ENCODE measurements around the gene TCHHL1. TPM values are rescaled to one million over a fixed set of nuclear protein-coding genes. Genes with fewer than 3 reads are reported as not detected.
"Not testable (repeated sequence)": the region's sequence is repeated elsewhere in the genome, so short reads cannot be mapped to it uniquely, and the experiment has no call there.

TCHHL1 gene
- total RNA-seq, 1 donor from 2014 or later = not detected

DNA sequence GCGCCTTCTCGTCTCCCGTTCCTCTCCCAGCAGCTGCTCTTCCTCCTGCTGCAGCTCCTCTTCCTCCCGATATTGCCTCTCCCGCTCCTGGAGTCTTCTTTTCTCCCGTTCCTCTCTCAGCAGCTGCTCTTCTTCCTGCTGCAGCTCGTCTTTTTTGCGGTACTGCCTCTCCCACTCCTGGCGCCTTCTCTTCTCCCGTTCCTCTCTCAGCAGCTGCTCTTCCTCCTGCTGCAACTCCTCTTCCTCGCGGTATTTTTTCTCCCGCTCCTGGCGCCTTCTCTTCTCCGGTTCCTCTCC, 21.1 kb upstream of the TCHHL1 start:
- intact Hi-C loops (cut with micrococcal nuclease) = loop anchor here (2.0 to 5.0 kb wide), 2 partner anchors 58 to 79 kb away; no protein-coding TSS in a partner anchor
- no peak overlapping the region for H3K4me3 Mint-ChIP-seq (ENCODE audit: low read depth)
- H3K4me1 Mint-ChIP-seq (ENCODE audit: low read depth) = peaks cover 2% of the 10 kb centered on the region
- DNase-seq (ENCODE audit: low spot score) = no peak
- H3K27ac Mint-ChIP-seq = no peak overlapping the region
- no peaks in the 10 kb centered on the region for H3K9me3 Mint-ChIP-seq
- H3K27me3 Mint-ChIP-seq (ENCODE audit: low read depth) = peaks cover 4% of the 10 kb centered on the region
- H3K36me3 Mint-ChIP-seq (ENCODE audit: low read depth) = peaks cover 3% of the 10 kb centered on the region

DNA sequence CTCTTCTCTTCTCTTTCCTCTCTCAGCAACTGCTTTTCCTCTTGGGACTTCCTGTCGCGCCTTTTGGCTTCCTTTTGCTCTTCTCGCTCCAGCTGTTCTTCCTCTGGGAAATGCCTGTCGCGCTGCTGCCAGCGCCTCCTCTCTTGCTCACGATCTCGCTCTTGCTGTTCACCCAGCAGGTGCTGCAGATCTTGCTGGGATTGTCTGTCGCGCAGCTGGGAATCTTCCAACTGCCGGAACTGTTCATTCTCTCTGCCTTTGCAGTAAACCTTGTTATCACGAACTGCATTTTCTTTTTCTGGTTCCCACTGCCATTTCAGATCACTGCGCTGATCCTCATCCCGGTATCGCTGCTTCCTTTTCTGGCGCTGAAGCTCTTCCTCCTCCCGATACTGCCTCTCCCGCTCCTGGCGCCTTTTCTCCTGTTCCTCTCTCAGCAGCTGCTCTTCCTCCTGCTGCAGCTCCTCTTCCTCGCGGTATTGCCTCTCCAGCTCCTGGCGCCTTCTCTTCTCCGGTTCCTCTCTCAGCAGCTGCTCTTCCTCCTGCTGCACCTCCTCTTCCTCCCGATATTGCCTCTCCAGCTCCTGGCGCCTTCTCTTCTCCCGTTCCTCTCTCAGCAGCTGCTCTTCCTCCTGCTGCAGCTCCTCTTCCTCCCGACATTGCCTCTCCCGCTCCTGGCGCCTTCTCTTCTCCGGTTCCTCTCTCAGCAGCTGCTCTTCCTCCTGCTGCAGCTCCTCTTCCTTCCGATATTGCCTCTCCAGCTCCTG, 20.6 kb upstream of the TCHHL1 start:
- no peak for DNase-seq (ENCODE audit: low spot score)
- no peak overlapping the region for H3K4me3 Mint-ChIP-seq (ENCODE audit: low read depth)

DNA sequence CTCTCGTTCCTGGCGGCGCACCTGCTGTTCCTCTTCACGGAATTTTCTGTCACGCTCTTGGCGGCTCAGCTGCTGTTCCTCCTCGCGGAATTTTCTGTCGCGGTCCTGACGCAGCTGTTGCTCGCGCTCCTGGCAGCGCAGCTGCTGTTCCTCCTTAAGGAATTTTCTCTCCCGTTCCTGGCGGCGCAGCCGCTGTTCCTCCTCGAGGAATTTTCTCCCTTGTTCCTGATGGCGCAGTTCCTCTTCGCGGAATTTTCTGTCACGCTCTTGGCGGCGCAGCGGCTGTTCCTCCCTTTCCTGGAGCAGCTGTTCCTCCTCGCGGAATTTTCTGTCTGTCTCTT, 20.0 kb upstream of the TCHHL1 start:
- Mint-ChIP-seq H3K27me3 (ENCODE audit: low read depth) (peaks cover 10% of the 10 kb centered on the region), H3K9me3 (no peaks in the 10 kb centered on the region), H3K27ac (no peak overlapping the region), H3K36me3 (ENCODE audit: low read depth) (peaks cover 3% of the 10 kb centered on the region), H3K4me3 (ENCODE audit: low read depth) (no peak overlapping the region), H3K4me1 (ENCODE audit: low read depth) (peaks cover 2% of the 10 kb centered on the region)
- no peak for DNase-seq (ENCODE audit: low spot score)
- intact Hi-C loops (cut with micrococcal nuclease) = no loop called here

More for the DNA sequence above, 20.6 kb upstream of the TCHHL1 start:
- intact Hi-C loops (cut with micrococcal nuclease) = no loop called here
- H3K36me3 Mint-ChIP-seq (ENCODE audit: low read depth) = peaks cover 3% of the 10 kb centered on the region
- peaks cover 2% of the 10 kb centered on the region for H3K4me1 Mint-ChIP-seq (ENCODE audit: low read depth)
- no peak overlapping the region for H3K27ac Mint-ChIP-seq
- H3K9me3 Mint-ChIP-seq = no peaks in the 10 kb centered on the region
- H3K27me3 Mint-ChIP-seq (ENCODE audit: low read depth) = peaks cover 9% of the 10 kb centered on the region

DNA sequence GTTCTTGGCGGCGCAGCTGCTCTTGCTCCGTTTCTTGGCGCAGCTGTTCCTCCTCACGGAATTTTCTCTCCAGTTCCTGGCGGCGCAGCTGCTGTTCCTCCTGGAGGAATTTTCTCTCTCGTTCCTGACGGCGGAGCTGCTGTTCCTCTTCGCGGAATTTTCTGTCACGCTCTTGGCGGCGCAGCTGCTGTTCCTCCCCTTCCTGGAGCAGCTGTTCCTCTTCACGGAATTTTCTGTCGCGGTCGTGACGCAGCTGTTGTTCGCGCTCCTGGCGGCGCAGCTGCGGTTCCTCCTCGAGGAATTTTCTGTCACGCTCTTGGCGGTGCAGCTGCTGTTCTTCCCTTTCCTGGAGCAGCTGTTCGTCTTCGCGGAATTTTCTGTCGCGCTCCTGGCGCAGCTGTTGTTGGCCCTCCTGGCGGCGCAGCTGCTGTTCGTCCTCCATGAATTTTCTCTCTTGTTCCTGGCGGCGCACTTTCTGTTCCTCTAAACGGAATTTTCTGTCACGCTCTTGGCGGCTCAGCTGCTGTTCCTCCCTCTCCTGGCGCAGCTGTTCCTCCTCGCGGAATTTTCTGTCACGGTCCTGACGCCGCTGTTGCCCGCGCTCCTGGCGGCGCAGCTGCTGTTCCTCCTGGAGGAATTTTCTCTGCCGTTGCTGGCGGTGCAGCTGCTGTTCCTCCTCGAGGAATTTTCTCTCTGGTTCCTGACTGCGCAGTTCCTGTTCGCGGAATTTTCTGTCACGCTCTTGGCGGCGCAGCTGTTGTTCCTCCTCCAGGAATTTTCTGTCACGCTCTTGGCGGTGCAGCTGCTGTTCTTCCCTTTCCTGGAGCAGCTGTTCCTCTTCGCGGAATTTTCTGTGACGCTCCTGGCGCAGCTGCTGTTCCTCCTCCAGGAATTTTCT, 19.4 kb upstream of the TCHHL1 start:
- intact Hi-C loops (cut with micrococcal nuclease) = no loop called here
- H3K9me3 Mint-ChIP-seq = no peaks in the 10 kb centered on the region
- H3K4me3 Mint-ChIP-seq (ENCODE audit: low read depth) = no peak overlapping the region
- peaks cover 17% of the 10 kb centered on the region for H3K27me3 Mint-ChIP-seq (ENCODE audit: low read depth)
- H3K27ac Mint-ChIP-seq = peak overlapping the region; percentile 8
- H3K36me3 Mint-ChIP-seq (ENCODE audit: low read depth) = peaks cover 3% of the 10 kb centered on the region
- peaks cover 2% of the 10 kb centered on the region for H3K4me1 Mint-ChIP-seq (ENCODE audit: low read depth)
- DNase-seq (ENCODE audit: low spot score) = no peak

DNA sequence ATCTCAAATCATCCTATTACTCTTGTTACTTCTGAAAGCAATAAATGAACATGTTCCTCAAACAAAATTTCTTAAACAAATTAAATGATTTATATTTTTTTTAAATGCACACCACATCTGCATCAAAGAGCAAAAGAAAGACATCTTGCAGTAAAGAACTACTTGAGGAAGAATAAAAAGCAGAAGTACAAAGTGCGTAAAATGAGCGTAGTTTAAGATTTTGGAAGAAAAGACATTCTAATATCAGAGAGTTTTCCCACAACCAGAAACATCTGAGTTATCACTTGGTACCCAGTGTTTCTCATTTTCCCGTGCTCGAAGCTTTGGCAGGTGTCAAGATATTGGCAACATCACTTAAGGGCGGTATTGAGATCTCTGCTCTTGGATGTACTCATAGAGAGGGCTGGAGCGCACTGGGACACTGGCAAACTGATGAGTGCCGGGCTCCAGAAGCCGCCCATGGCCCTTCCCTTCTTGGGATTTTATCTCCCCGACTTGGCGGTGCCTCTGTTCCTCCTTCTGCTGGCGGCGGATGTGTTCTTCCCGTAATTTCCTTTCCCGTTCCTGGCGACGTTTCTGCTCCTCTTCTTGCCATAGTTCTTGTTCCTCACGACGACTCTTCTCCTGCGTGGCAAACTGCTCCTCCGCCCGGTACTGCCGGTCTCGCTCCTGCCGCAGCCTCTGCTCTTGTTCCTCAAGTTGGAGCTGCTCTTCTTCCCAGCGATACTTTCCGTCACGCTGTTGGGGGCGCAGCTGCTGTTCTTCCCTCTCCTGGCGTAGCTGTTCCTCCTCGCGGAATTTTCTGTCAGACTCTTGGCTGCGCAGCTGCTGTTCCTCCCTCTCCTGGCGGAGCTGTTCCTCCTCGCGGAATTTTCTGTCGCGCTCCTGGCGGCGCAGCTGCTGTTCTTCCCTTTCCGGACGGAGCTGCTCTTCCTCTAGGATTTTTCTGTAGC, 18.4 kb upstream of the TCHHL1 start:
- no peak overlapping the region for H3K27ac Mint-ChIP-seq
- no peak for DNase-seq (ENCODE audit: low spot score)
- H3K4me1 Mint-ChIP-seq (ENCODE audit: low read depth) = peaks cover 2% of the 10 kb centered on the region

DNA sequence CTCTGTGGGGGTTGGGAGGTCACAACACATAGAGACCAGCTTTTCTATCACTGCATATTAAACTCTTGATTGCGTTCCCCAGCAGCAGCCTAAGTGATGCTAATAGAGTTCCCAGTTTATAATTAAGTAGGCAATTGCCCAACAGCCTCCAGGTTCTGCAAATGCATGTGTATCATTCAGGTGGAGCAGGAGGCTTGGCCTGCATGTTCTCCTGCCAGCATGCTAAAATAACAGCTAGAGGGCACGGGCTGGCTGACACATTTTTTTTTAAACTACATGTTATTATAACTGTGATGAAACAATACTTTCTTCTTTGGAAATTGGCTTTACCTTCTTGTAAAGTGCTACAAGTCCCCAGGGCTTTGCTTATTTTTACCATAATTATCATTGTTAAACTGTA, 16.0 kb upstream of the TCHHL1 start:
- Mint-ChIP-seq H3K36me3 (ENCODE audit: low read depth) (peaks cover 3% of the 10 kb centered on the region), H3K4me3 (ENCODE audit: low read depth) (no peak overlapping the region), H3K27ac (no peak overlapping the region), H3K4me1 (ENCODE audit: low read depth) (peaks cover 2% of the 10 kb centered on the region), H3K27me3 (ENCODE audit: low read depth) (peaks cover 42% of the 10 kb centered on the region), H3K9me3 (no peaks in the 10 kb centered on the region)
- intact Hi-C loops (cut with micrococcal nuclease) = no loop called here
- no peak for DNase-seq (ENCODE audit: low spot score)

More for the DNA sequence above, 18.4 kb upstream of the TCHHL1 start:
- Mint-ChIP-seq H3K36me3 (ENCODE audit: low read depth) (peaks cover 3% of the 10 kb centered on the region), H3K4me3 (ENCODE audit: low read depth) (no peak overlapping the region), H3K27me3 (ENCODE audit: low read depth) (peaks cover 23% of the 10 kb centered on the region), H3K9me3 (no peaks in the 10 kb centered on the region)
- intact Hi-C loops (cut with micrococcal nuclease) = no loop called here

DNA sequence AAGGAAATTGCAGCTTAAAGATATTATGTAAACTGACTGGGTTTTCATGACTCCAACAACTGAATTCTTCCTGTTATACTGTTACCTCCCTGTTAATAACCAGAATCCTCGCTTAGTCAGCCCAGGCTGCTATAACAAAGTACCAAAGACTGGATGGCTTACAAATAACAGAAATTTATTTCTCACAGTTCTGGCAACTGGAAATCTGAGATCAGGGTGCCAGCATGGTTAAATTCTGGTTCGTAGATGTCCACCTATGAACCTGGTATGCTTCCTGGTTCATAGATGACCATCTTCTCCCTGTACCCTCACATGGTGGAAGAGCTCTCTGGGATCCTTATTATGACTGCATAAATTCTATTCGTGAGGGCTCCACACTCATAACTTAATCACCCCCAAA, 8.1 kb upstream of the TCHHL1 start:
- Mint-ChIP-seq H3K36me3 (ENCODE audit: low read depth) (no peaks in the 10 kb centered on the region), H3K27ac (no peak overlapping the region), H3K27me3 (ENCODE audit: low read depth) (peaks cover 70% of the 10 kb centered on the region), H3K9me3 (no peaks in the 10 kb centered on the region), H3K4me3 (ENCODE audit: low read depth) (no peak overlapping the region), H3K4me1 (ENCODE audit: low read depth) (no peaks in the 10 kb centered on the region)
- intact Hi-C loops (cut with micrococcal nuclease) = no loop called here
- no peak for DNase-seq (ENCODE audit: low spot score)

DNA sequence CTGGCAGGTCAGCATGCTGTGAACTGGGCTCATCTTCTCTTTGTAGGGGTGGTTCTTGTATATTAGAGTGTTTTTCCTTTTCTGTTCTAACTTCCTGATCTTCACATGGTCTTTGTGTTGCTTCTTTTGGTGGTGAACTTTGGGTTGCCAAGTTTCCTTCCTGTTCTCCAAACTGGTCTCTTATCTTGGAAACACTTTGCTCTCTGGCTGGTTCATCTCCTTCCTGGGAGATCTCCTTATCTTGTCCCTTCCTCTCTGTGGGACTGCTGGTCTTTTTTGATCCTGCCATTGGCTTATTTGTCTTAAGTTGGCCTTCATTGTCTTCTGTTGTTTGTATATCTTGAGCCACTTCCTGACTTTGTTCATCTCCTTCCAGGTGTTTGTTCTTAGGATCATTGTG, 2.1 kb downstream of the TCHHL1 start:
- Mint-ChIP-seq H3K9me3 (no peaks in the 10 kb centered on the region), H3K4me3 (ENCODE audit: low read depth) (no peak overlapping the region), H3K36me3 (ENCODE audit: low read depth) (no peaks in the 10 kb centered on the region), H3K27me3 (ENCODE audit: low read depth) (peaks cover 35% of the 10 kb centered on the region), H3K4me1 (ENCODE audit: low read depth) (no peaks in the 10 kb centered on the region), H3K27ac (no peak overlapping the region)
- intact Hi-C loops (cut with micrococcal nuclease) = no loop called here
- no peak for DNase-seq (ENCODE audit: low spot score)

DNA sequence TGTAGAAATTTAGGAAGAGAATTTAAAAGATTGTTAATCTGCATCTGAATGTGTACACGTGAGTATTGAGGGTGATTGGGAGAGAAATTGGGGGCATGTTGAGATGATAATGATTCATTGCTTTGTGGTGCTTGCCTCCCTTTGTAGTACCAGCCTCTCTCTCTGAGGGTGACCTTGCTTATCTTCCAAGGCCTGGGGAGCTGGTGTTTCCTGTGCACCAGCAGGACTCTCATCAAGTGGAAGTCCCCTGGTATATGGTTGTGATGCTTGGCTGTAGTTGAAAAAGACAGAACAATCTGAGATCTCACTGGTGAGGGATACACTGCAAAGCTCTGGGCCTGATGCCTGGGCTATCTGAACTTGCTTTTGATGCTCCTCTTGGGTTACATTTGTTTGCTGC, 4.0 kb downstream of the TCHHL1 start:
- Mint-ChIP-seq H3K4me3 (ENCODE audit: low read depth) (no peak overlapping the region), H3K9me3 (no peaks in the 10 kb centered on the region)

DNA sequence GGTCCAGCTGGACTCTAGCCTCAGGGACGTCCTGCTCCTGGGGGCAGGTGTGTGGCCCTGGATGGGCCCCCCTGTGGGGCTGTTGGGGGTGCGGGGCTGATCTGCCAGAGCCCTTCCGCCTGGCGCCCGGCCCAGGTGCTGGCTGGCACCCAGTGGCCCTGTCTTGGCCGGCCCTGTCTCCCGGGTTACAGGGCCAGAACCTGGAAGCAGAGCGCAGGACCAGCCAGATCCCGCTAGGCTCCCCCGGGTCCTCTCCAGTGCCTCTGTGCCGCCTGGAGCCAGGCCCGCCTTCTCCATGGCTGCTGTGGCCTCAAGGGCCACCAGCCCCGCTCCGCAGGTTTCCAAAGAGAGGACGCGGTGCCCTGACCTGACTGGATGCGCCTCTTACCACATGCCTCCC, 7.8 kb downstream of the TCHHL1 start:
- H3K4me3 Mint-ChIP-seq (ENCODE audit: low read depth); H3K9me3 Mint-ChIP-seq; H3K4me1 Mint-ChIP-seq (ENCODE audit: low read depth); H3K27ac Mint-ChIP-seq; intact Hi-C loops (cut with micrococcal nuclease); DNase-seq (ENCODE audit: low spot score); H3K36me3 Mint-ChIP-seq (ENCODE audit: low read depth): not testable (repeated sequence)
- peaks cover 12% of the 10 kb centered on the region for H3K27me3 Mint-ChIP-seq (ENCODE audit: low read depth)

More for the DNA sequence above, 4.0 kb downstream of the TCHHL1 start:
- intact Hi-C loops (cut with micrococcal nuclease) = no loop called here
- Mint-ChIP-seq H3K4me1 (ENCODE audit: low read depth) (no peaks in the 10 kb centered on the region), H3K27me3 (ENCODE audit: low read depth) (peaks cover 22% of the 10 kb centered on the region), H3K36me3 (ENCODE audit: low read depth) (no peaks in the 10 kb centered on the region), H3K27ac (no peak overlapping the region)
- DNase-seq (ENCODE audit: low spot score) = no peak

DNA sequence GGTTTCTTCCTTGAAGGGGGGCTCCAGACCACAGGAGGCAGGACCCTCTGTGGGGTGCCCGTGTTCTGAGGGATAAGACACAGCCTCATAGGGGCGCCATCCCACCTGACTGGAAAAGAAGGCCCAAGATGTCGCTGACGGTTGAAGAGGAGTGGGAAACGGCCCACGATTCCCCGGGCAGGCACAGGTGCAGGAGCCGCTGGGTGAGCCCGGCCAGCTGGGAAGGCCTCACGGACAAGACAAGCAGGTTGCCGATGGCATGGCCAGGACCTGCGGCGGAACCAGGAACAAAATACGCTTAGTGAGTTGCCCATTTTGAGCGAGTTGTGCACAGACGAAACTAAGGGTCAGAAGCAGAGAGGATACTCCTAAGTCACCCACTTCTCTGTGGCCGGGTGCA, 8.4 kb downstream of the TCHHL1 start:
- H3K27ac Mint-ChIP-seq; H3K36me3 Mint-ChIP-seq (ENCODE audit: low read depth); H3K4me3 Mint-ChIP-seq (ENCODE audit: low read depth); intact Hi-C loops (cut with micrococcal nuclease); H3K9me3 Mint-ChIP-seq; DNase-seq (ENCODE audit: low spot score); H3K4me1 Mint-ChIP-seq (ENCODE audit: low read depth): not testable (repeated sequence)
- H3K27me3 Mint-ChIP-seq (ENCODE audit: low read depth) = peaks cover 13% of the 10 kb centered on the region

DNA sequence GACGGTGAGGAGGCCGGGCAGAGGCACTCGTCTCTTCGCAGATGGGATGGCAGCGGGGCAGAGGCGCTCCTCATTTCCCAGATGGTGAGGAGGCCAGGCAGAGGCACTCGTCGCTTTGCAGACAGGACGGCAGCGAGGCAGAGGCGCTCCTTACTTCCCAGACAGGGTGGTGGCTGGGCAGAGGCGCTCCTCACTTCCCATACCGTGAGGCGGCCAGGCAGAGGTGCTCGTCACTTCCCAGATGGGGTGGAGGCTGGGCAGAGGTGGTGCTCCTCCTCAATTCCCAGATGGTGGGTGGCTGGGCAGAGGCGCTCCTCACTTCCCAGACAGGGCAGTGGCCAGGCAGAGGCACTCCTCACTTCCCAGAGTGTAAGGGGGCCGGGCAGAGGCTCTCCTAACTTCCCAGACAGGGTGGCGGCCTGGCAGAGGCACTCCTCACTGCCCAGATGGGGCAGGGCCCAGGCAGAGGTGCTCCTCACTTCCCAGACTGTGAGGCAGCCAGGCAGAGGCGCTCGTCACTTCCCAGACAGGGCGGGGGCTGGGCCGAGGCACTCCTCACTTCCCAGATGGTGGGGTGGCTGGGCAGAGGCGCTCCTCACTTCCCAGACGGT, 9.9 kb downstream of the TCHHL1 start:
- no peaks in the 10 kb centered on the region for H3K36me3 Mint-ChIP-seq (ENCODE audit: low read depth)

More for the DNA sequence above, 9.9 kb downstream of the TCHHL1 start:
- Mint-ChIP-seq H3K9me3 (no peaks in the 10 kb centered on the region), H3K4me3 (ENCODE audit: low read depth) (no peak overlapping the region), H3K27ac (no peak overlapping the region), H3K27me3 (ENCODE audit: low read depth) (peaks cover 22% of the 10 kb centered on the region), H3K4me1 (ENCODE audit: low read depth) (no peaks in the 10 kb centered on the region)
- no peak for DNase-seq (ENCODE audit: low spot score)
- intact Hi-C loops (cut with micrococcal nuclease) = no loop called here

Measured in activated T-helper 2 cell treated with anti-CD3 and anti-CD28 coated beads, Interferon-gamma antibody, Interleukin-2, Interleukin-4, amounts not matched to agents 10 μg/mL and 5 μg/mL and 100 μg/mL, durations not matched to agents 14 hours and 24 hours and 36 hours (primary cell).